KBM-7 (cell line): ENCODE results near the gene OGFOD3.

Source experiments
- DNase-seq: peaks from one replicate; pipeline ENCODE4 v3.0.0-alpha.2; 2015
- in situ Hi-C: fragments of 300-500 bp; cut with MboI; formaldehyde crosslinking; loops from 2 replicates; pipeline ENCODE4 v1.14.3; 2020; ENCODE audit warnings: low sequenced_read_pairs, low pct_unique_long_range_greater_than_20kb, mixed read lengths

Gene OGFOD3

DNA sequence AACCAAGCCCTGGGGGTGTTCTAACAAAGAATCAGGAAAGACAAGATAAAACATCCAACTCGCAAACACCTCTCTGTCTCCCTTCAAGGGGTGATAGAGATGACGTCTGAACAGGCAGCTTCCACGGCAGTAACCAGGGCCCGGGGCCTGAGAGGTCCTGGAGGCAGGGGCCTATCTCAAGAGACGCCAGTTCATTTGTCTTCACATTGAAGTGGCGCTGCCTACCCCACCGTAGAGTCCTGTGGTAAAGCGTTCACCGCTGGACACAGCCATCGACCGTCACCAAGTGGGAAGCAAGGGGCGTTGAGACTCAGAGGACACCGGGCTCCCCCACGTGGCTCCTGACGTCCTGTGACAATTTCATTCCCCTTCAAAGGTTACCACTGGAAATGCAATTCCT lies 25.4 kb downstream of the OGFOD3 start:
- in situ Hi-C loops = no loop called here
- no peak for DNase-seq

DNA sequence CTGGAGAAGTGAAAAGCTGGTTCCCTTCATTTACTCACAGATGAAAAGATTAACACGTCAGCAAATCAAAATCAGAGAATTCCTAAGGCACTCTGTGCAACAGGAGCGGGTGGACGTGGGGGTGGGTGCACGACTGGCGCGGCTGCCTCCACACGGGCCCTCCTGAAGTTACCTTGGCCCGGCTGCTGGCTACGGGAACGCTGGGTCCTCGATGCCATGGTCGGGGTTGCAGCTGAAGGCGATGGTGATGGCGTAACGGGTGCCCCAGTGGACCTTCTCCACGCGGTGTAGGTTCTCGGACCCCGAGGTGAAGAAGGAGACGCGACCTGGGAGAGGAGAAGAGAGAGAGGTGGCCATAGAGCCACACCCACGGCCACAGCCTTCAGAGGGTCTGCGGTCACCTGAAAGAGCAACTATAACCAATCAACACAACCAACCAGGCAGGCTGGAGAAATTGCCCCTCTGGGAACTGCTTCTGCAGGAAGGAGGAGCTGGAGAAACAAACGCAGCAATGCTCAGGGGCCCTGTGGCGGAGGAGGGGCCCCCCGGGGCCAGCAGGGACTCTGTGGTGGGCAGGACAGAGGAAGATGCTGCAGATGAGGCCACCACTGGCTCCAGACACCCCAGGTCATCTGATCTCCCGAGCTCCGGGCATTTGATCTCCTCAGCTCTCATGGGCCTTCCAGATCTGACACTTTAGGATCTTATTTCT lies 26.0 kb downstream of the OGFOD3 start:
- in situ Hi-C loops = no loop called here
- no peak for DNase-seq

DNA sequence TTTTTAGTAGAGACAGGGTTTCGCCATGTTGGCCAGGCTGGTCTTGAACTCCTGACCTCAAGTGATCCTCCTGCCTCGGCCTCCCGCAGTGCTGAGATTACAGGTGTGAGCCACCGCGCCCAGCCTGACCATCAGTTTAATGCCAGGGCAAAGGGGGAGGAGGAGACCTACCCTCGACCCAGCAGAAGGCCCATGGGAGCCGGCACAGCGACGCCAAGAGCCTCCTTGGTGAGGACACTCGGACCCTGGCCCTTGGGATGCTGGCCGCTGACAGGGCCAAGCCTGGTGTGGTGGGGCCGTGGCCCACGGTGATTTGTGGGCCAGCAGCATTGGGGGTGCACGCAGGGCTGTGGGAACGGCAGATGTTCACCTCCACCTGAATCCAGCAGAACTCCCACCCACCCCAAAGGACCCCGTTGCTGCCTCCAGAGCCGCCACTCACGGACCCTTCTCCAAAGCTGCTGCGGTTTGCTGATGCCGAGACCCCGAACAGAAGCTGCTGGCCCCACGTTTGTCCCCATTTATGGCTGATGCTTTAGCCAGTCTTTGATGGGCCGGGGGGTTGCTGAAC lies 26.8 kb downstream of the OGFOD3 start:
- in situ Hi-C loops = no loop called here
- no peak for DNase-seq

DNA sequence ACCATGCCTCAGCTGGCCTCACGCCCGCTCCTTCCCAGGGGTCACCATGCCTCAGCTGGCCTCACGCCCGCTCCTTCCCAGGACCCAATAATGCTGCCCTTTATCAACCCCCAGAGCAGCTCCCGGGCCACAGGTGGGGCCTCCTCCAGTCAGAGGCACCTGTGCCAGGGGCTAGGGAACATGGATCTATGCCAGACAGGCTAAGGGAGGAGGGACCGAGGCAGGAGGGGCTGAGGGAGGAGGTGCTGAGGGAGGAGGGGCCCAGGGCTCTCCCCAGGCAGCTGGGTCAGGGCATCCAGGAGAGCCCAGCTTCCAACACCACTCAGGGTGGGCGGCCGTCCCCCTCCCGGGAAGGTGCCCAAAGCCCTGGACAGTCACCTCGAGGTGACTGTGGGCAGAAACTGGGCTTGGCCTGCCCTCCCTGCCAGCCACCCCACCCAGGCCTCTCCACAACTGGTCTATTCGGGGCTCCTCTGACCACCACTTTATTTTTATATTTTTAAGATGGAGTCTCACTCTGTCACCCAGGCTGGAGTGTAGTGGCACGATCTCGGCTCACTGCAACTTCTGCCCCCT lies 27.4 kb downstream of the OGFOD3 start:
- in situ Hi-C loops = no loop called here
- DNase-seq = no peak

DNA sequence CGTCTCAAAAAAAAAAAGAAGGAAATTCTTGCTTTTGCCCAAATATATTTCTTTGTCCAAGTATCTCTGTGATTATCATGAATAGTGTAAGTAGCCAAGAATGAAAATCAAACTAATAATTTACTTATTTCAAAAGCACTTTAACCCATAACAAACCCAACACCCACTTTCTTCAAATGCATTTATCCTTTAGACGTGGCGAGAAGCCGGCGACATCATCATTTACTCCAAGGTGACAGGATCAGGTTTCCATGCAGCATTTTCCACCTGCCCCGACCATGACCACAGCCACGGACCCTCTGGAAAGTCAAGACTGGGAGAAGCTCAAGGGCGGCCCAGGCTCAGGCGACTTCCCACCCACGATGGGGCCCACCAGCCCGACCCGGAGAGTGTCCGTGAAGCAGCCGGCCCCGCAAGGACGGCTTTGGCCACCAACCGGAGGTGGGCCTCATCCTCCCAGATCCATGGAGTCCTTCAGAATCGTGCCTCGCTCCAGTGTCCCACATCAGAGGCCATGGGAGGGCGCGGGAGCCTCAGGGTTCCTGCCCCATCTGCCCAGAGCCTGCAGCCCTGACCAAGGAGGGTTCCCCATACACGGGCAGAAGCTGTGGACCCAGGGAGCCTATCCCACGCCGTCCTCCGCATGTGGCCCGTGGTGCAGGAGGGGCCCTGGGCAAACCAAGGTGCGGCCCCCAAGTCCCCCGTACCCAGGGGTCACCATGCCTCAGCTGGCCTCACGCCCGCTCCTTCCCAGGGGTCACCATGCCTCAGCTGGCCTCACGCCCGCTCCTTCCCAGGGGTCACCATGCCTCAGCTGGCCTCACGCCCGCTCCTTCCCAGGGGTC lies 28.1 kb downstream of the OGFOD3 start:
- in situ Hi-C loops = no loop called here
- DNase-seq = no peak

DNA sequence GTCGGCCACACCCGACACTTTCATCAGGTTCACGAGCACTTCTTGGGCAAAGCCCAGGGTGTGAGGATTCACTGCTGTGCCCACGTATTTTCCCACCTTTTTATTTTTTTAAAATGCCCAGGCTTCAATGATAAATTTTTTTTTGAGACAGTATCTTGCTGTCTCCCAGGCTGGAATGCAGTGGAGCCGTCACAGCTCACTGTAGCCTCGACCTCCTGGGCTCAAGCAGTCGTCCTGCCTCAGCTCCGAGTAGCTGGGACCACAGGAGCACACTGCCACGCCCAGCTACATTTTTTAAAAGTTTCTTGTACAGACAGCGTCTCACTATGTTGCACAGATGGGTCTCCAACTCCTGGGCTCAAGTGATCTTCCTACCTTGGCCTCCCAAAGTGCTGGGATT lies 29.0 kb downstream of the OGFOD3 start:
- no peak for DNase-seq
- in situ Hi-C loops = no loop called here

DNA sequence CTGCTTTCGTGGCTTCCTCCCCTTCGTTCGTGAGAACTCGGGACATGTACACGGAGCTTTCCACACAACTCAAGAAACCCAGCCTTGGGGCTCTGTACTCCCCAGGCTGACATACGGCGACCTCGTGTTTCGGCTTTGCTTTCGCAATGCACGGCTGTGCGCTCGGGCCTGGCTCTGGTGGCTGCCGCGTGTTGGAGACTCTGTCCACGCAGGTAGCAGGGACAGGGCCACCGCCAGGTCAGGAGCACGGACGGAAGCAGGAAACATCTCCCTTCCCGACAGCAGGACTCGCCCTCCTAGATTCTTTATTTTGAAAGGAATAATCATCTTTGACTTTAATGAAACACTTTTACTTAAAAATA lies 29.5 kb downstream of the OGFOD3 start:
- no peak for DNase-seq
- in situ Hi-C loops = no loop called here

DNA sequence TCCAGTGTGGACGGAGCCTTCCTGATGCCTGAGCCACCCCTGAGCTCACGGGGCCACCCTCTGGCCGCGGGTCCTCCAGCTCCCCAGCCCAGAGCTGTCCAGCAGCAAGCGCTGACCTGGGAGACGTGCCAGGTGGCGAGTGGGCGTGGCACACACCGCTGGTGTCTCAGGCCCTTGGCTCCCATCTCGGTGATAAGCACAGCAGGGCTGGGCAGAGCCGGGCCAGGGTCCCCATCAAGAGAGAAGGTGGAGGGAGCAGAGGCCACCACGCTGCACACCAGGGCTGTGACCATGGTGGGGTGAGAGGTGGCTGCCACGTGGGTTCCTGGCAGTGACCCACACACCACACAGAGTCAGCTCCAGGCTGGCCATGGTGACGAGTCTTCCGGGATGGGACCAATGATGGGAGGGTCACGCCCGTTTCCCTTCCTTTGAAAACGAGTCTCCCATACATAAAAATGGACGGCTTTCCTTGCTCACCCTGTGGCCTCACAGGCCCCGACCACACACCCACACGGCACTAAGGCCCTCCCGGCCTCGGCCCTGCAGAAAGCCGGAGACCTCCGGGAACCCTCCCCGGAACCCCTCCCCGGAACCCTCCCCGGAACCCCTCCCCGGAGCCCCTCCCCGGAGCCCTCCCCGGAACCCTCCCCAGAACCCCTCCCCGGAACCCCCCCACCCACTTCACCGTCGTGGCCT lies 30.0 kb downstream of the OGFOD3 start:
- in situ Hi-C loops = no loop called here
- DNase-seq = no peak

DNA sequence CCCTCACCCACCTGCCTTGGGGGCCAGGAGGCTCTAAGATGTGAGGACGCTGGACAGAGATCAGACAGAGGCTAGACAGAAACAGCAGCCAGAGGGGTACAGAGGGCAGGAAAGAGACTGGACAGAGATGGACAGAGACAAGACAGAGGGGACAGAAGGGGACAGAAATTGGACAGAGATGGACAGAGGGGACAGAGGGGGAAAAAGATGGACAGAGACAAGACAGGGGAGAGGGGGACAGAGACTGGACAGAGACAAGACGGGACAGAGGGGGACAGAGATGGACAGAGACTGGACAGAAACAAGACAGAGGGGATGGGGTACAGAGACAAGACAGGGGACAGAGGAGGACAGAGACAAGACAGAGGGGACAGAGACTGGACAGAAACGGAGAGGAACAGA lies 30.7 kb downstream of the OGFOD3 start:
- no peak for DNase-seq
- in situ Hi-C loops = no loop called here

DNA sequence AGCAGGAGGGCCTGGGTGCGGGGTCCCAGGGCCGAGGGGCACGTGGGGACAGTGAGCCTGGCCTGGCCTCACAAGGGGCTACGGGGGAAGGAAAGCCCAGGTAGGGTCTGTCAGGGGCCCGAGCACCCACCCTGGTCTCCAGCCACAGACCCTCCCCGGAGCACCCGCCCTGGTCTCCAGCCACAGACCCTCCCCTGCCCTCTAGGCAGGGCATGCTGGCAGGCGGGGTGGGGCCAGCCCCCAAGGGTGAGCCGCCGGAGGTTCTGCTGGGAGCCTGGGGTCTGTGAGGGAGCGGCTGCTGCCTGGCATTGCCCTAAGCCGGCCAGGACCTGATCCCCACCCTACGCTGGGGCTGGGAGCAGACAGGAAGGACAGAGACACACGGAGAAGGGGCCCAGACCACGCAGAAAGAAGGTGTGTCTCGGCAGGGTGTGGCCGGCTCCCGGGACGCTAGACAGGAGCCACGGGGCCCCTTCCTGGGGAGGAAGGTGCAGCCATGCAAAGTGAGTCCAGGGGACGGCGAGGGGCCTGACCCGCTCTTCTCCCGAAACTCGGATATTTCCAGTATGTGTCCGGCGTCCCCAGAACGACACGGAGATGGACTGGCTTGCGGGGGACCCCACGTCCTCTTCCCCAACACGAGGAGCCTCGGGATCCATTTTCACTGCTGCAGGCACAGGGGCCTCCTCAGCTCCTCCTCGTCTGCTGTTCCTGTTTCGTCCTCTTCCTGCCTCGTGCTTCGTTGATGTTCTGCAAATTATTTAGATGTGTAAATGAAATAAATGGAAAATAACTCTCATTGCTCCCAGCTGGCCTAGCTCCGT lies 31.3 kb downstream of the OGFOD3 start:
- DNase-seq = no peak

DNA sequence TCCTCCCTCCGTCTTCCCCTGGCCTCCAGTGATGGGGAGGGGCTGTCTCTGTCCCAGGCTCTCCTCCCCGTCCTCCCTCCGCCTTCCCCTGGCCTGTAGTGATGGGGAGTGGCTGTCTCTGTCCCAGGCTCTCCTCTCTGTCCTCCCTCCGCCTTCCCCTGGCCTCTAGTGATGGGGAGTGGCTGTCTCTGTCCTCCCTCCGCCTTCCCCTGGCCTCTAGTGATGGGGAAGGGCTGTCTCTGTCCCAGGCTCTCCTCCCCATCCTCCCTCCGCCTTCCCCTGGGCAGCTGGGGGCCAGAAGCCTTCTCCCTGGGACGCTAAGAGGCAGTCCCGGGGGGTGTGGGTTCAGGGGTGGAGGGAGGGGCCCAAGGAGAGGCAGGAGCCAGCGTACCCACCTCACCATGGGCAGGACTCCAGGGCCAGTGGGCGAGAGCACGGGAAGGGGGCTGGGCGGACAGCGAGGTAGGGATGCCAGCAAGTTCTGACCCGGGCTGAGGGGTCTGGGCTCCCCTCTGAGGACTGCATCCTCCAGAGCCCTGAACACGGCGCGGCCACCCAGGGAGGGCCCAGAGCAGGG lies 32.0 kb downstream of the OGFOD3 start:
- in situ Hi-C loops = no loop called here
- no peak for DNase-seq

More for the DNA sequence above, 31.3 kb downstream of the OGFOD3 start:
- in situ Hi-C loops = no loop called here

DNA sequence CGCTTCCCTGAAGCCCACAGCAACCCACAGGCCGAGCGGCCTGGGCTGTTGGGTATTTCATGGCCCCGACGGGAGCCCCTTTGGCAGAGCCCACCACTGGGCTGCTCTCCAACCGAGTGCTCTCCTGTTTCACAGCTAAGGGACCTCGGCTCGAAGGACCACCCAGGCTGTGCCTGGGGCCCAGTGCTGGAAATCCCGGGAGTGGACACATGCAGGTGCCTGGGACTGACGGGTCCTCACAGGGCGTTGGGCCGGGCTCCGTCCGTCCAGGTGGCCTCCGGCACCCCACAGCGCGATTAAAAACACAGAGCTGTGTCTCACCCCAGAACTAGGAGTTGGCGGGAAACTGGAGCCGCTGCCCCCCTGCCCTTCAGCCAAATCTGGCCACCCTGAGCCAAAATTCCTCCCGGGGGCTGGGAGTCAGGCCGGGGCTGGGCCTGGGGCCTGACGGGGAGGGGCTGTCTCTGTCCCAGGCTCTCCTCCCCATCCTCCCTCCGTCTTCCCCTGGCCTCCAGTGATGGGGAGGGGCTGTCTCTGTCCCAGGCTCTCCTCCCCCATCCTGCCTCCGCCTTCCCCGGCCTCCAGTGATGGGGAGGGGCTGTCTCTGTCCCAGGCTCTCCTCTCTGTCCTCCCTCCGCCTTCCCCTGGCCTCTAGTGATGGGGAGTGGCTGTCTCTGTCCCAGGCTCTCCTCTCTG lies 32.7 kb downstream of the OGFOD3 start:
- in situ Hi-C loops = no loop called here
- no peak for DNase-seq

DNA sequence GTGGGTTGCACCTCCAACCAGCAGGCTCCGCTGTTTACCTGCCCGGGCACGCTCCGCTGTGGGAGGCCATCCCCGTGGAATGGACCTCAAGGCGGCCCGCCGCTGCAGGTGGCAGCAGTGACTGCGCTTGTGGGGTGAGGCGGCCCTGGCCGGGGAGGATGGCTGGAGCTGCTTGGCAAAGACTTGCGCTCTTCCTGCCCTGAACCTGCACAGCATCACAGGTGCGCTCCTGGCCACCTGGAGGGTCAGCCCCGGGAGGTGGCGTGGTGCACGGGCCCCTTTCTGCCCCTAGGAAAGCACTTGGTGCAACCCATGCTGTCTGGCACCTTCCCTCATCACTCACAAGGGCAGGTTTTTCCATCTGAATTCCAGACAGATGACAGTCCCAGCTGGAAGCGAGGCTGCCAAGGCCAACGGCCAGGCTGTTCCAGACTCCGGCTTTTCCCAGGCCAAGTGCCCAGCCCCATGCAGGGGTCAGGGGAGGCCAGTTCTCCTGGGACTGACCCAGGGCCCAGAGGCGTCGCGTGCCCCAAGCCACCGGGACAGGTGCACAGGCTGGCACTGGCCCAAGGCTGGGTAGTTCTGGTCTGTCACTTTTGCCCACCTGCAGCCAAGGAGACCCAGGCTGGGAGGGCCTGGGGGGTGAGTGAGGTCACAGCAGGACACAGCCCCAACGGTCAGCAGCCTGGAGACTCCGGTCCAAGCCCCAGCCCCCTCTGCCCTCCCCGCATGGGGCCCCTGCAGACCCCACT lies 33.5 kb downstream of the OGFOD3 start:
- in situ Hi-C loops = no loop called here
- DNase-seq = no peak

DNA sequence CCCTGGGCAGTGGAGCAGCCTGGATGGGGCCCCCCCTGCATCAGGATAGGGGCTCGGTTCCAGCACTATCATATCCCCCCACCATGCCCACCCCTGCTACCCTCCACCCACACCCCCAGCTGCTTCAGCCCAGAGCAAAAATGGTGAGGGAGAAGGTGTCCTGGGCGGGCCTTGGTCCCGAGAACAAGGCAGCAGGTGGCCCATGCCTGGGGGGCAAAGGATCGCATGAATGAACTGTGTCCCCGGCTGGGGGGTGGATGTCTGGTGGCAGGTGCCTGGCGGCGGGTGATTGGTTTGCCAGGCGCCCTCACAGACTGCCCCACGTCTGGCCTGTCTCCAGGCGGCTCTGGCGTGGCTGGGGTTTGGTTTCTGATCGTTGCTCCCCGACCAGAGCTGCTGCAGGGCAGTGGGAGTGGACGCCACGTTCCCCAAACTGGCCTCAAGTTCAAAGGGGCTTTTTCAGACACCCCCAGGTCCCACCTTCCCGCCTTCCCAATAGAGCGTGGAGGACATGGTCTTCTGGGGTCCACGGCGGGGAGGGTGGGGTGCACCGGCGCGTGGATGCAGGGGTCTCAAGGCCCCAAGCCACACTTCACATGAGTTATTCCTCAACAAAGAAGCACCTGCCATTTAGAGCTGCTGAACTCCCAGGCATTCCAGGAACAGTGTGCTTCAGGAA lies 34.2 kb downstream of the OGFOD3 start:
- in situ Hi-C loops = no loop called here

DNA sequence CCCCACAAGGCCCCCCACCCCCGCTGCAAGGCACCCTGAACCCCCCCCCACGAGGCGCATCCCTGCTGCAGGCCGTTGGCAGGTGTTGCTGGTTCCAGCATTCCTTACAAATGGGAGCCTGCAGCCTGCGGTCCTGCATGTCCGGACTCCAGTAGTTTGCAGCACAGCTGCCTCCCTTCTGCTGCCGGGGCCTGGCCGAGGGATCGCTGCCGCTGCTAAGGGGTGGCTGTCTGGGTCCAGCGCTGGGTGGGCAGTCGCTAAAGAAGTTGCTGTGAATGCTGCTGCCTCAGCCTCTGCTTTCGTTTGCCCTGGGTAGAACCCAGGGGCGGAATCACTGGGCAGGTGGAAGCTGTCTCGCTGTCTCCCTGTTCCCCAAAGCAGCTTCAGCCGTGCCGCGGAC lies 35.0 kb downstream of the OGFOD3 start:
- DNase-seq = no peak
- in situ Hi-C loops = no loop called here

More for the DNA sequence above, 34.2 kb downstream of the OGFOD3 start:
- DNase-seq = no peak

DNA sequence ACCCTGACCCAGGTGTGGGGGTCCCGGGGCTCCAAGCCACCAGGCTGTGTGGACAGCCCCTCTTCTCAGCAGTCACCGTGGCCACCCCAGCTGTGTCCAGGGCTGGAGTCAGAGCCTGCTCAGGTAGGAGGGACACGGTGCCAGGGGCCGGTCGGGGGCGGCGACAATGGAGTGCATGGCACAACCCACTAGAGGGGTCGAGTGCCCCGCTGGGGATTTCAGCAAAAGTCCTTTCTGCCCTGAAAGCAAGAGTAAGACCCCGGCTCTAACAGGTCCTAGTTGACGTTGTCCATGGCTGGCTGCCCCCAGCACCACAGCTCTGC lies 35.5 kb downstream of the OGFOD3 start:
- in situ Hi-C loops = no loop called here
- no peak for DNase-seq
